Prostate gland (tissue), 2 donors: ENCODE data around the gene RAB40C. TPM values are rescaled to one million over a fixed set of nuclear protein-coding genes. Genes with fewer than 3 reads are reported as not detected.

ENCODE experiments used
- DNase-seq: peaks from one replicate; pipeline ENCODE4 v3.0.0-alpha.2; 2019; ENCODE audit warnings: low spot score
- H3K27ac ChIP-seq, 2 donors: fragments of 200-600 bp; sonication (generic); 2 replicates each; pipeline ENCODE4 v1.5.1; 2017 to 2019
- H3K27me3 ChIP-seq: fragments of 200-600 bp; sonication (generic); replicated peaks from 2 replicates; pipeline ENCODE4 v1.5.1; 2019; ENCODE audit not compliant: insufficient read depth
- H3K36me3 ChIP-seq, 2 donors: fragments of 200-600 bp; sonication (generic); 1 replicate in 1 of 2; 2 replicates in 1 of 2; pipeline versions ENCODE4 v1.5.1 to v1.8.1; 2017 to 2019
- H3K4me1 ChIP-seq: fragments of 200-600 bp; sonication (generic); replicated peaks from 2 replicates; pipeline ENCODE4 v1.5.1; 2019
- H3K4me3 ChIP-seq, 2 donors: fragments of 200-600 bp; sonication (generic); 2 replicates each; pipeline ENCODE4 v1.5.1; 2017 to 2019
- H3K9me3 ChIP-seq: fragments of 200-600 bp; sonication (generic); 2 replicates; pipeline ENCODE4 v1.5.1; 2017
- POLR2A ChIP-seq: fragments of 450-650 bp; IDR thresholded peaks from one replicate; pipeline ENCODE4 v1.6.1; 2016; ENCODE audit warnings: antibody characterized with exemption, mild to moderate bottlenecking
- POLR2AphosphoS5 ChIP-seq: sonication (generic); formaldehyde crosslinking; IDR thresholded peaks from one replicate; pipeline ENCODE4 v1.6.1; 2017; ENCODE audit warnings: antibody characterized with exemption
- WGBS: methylation state at CpG from one replicate; pipeline ENCODE4 v1.1.5; 2018; 5-methylcytosine and 5-hydroxymethylcytosine counted together
- intact Hi-C: fragments of 100-400 bp; cut with DNase I; formaldehyde crosslinking; loops from one replicate; pipeline ENCODE4 v1.14.2; 2022
- total RNA-seq, 2 donors: library from RNA; depleted of rRNA; stranded (reverse); fragments of >200 nt; gene quantifications; one replicate each; pipeline ENCODE4 v1.1.0, GENCODE V29; 2016
- TF ChIP-seq, protein P1 (sequence below), 4 experiments: fragments of 200-600 bp in 2 of 4; fragments of 450-650 bp in 2 of 4; sonication (generic) in 2 of 4; IDR thresholded peaks; 1 replicate in 3 of 4; 2 replicates in 1 of 4; pipeline ENCODE4 v1.5.1; 2016 to 2019; ENCODE audit warnings: antibody characterized with exemption in 4 of 4, mild to moderate bottlenecking in 2 of 4, moderate library complexity in 2 of 4

Gene RAB40C
- total RNA-seq, 2 donors from 2014 or later = 41.8 to 68.0 TPM

DNA sequence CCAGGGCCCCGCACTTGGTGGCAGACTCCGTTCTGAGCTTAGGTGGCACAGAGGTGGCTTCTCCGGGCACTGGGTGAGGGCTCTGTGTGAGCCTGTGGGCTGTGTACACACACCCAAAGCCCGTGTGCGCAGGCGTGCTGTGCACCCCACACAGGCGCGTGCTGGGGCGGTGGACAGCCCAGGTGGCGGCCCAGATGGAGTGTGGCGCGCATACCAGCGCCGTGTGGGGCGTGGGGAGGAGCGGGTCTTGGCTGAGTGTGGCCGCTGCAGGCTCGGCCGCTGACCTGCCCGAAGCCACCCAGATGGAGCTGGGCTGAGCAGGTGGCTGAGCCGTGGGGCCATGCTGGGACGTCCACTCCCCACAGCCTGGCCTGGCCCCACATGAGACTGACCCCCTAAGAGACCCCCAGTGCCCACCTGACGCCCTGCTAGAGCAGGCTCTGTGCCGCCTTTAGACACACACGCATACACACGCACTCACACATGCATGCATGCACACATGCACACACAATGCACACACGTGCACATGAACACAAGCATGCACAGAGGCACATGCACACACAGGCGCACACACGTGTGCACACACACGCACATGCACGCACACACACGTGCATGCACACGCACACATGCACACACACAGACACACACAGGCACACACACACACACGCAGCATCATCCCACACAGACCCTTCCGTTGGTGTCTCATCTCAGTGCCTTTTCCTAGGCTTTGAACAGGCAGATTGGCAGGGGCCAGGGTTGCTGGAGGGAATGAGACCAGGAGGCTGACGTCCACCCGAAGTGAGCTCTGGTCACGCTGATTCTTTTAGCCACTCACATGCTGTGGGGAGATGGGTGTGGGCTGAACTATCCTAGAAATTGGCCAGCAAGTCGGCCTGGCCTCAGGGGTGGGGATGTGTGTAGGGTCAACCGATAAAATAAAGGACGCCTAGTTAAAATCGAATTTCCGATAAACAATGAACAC, 27.6 kb upstream of the RAB40C start:
- DNase-seq = no peak
- no peak overlapping the region for H3K4me3 ChIP-seq
- TF ChIP-seq POLR2AphosphoS5 = no peak
- TF ChIP-seq, protein P1, sequence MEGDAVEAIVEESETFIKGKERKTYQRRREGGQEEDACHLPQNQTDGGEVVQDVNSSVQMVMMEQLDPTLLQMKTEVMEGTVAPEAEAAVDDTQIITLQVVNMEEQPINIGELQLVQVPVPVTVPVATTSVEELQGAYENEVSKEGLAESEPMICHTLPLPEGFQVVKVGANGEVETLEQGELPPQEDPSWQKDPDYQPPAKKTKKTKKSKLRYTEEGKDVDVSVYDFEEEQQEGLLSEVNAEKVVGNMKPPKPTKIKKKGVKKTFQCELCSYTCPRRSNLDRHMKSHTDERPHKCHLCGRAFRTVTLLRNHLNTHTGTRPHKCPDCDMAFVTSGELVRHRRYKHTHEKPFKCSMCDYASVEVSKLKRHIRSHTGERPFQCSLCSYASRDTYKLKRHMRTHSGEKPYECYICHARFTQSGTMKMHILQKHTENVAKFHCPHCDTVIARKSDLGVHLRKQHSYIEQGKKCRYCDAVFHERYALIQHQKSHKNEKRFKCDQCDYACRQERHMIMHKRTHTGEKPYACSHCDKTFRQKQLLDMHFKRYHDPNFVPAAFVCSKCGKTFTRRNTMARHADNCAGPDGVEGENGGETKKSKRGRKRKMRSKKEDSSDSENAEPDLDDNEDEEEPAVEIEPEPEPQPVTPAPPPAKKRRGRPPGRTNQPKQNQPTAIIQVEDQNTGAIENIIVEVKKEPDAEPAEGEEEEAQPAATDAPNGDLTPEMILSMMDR (IDR thresholded peaks at IDR 0.05) = no peak
- TF ChIP-seq POLR2A = no peak
- no peaks in the 10 kb centered on the region for H3K4me1 ChIP-seq
- intact Hi-C loops = no loop called here
- no peaks in the 10 kb centered on the region for H3K9me3 ChIP-seq
- no peaks in the 10 kb centered on the region for H3K36me3 ChIP-seq
- WGBS = 88% methylated on average over 38 of the region's 43 CpGs
- no peak overlapping the region for H3K27ac ChIP-seq
- peaks cover 9% of the 10 kb centered on the region for H3K27me3 ChIP-seq

DNA sequence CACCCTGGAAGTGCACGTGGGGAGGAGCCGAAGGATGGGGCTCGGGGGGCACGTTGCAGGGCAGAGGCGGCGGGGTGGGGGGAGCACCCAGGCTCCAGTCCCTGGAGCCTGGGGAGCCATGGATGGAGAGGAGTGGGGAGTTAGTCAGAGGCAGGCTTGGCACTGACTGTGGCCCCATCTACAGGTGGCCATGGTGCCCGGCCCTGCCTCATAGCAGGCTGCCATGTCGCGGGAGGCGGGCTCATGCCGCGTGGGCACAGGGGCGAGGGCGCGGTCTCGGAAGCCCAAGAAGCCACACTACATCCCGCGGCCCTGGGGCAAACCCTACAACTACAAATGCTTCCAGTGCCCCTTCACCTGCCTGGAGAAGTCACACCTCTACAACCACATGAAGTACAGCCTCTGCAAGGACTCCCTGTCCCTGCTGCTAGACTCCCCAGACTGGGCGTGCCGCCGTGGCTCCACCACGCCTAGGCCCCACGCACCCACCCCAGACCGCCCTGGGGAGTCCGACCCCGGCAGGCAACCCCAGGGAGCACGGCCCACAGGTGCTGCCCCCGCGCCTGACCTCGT, 26.7 kb upstream of the RAB40C start:
- Histone ChIP-seq H3K9me3 (no peaks in the 10 kb centered on the region), H3K27ac (no peak overlapping the region), H3K4me3 (no peak overlapping the region), H3K27me3 (peaks cover 9% of the 10 kb centered on the region), H3K4me1 (no peaks in the 10 kb centered on the region), H3K36me3 (no peaks in the 10 kb centered on the region)
- 87% methylated on average over 30 of the region's 30 CpGs for WGBS
- no peak for DNase-seq
- no peak for TF ChIP-seq POLR2AphosphoS5
- intact Hi-C loops = no loop called here

DNA sequence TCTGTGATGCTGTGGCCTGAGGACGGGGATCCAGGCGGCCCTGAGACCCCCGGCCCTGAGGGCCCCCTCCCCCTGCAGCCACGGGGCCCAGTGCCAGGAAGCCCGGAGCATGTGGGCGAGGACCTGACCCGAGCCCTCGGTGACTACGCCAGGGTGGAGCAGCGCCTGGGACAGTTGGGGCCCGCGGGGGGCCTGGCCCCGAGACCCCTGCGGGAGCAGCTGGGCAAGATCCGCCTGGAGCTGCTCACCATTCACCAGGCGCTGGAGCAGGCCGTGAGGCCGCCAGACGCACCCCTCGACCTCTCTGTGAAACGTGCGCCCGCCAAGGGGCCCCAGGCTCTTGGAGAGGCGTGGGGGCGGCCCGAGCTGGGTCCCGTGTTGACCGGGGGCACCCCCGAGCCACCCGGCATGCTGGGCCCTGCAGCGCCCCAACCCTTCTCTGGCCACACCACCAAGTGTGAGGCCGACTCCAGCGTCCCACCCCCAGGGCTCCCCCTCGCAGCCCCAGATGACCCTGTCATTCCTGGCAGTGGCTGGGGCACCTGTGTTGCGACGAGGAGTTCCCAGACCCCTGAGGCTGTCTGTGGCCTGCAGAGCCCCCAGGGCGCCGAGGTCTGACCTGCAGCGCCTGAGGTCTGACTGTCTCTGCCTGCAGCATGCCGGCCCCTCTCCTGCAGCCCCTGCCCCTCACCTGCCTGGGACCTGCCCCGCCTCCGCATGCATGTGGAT, 25.0 kb upstream of the RAB40C start:
- Histone ChIP-seq H3K4me3 (no peak overlapping the region), H3K27me3 (peaks cover 7% of the 10 kb centered on the region), H3K27ac (no peak overlapping the region), H3K36me3 (no peaks in the 10 kb centered on the region), H3K9me3 (no peaks in the 10 kb centered on the region), H3K4me1 (no peaks in the 10 kb centered on the region)
- DNase-seq = no peak
- WGBS = 86% methylated on average over 24 of the region's 42 CpGs
- intact Hi-C loops = no loop called here
- TF ChIP-seq, protein P1 (IDR thresholded peaks at IDR 0.05) = no peak

DNA sequence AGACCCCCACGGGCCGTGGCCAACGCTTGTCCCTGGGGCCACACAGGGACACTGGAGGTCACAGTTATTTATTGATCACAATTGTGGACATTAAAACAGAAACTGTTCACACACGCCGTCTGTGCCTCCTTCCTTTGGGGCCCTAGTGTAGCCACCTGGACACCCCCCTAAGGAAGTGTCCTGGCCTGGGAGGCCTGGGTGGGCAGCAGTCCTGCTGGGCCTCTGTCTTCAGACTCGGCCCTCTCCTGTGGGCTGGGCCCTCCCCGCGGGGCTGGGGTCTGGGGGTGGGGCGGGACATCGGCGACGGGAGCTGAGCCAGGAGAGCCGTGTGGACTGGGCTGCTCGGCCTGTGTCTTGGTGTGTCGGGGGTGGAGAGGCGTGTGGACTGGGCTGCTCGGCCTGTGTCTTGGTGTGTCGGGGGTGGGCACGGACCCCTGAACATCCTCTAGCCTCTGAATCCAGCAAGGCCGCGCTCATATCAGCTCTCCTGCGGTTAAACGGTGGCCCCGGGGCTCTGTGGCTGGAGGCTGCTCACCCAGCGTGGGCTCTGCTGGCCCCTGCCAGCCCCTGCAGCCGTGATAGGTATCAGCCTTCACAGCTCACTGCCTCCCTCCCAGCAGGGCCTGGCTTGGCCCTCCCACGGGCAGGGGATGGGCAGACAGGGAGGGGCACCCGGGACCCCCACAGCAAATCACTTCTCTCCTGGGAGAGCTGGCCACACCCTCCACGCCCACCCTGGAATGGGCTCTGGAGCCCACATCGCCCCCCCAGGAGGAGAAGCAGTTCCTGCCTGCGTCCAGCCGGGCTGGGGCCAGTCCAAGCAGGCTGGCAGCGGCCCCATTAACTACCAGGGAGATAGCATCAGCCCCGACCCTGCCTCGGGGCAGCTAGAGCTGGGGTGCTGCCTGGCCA, 24.2 kb upstream of the RAB40C start:
- Histone ChIP-seq H3K27me3 (peaks cover 6% of the 10 kb centered on the region), H3K9me3 (no peaks in the 10 kb centered on the region), H3K4me1 (no peaks in the 10 kb centered on the region), H3K27ac (no peak overlapping the region), H3K36me3 (no peaks in the 10 kb centered on the region), H3K4me3 (no peak overlapping the region)
- intact Hi-C loops = no loop called here
- DNase-seq = no peak
- WGBS = 19% methylated on average over 26 of the region's 35 CpGs
- TF ChIP-seq POLR2A (no peak), POLR2AphosphoS5 (no peak)
- TF ChIP-seq, protein P1 (IDR thresholded peaks at IDR 0.05) = no peak
